ENCODE measurements around the gene SLC39A8. TPM values are rescaled to one million over a fixed set of nuclear protein-coding genes. Genes with fewer than 3 reads are reported as not detected.

Gene SLC39A8
- total and polyA plus RNA-seq, 9 of the 15 experiments (the other 6 are each of a cell fraction or from before 2014, with no cell fraction given): 8.2 to 30.3 (median 25.0) TPM

GRCh38 chr4:102344954-102345794 is at the start of gene SLC39A8 (continued):
- TF ChIP-seq BCLAF1 (IDR thresholded peaks at IDR 0.05; ENCODE audit: borderline replicate concordance in 1 of 2, control insufficient read depth in 1 of 2, low read depth in 2 of 2, low read length in 1 of 2): 0 out of 4 replicates have a peak, but pooled peaks of 1 of the 2 experiments have one; percentile 32

GRCh38 chr4:102392033-102392744 is 46.9 kb upstream of the SLC39A8 start:
- no peak for FAIRE-seq
- in situ Hi-C loops (cut with MboI) (no loop called here), intact Hi-C loops (cut with micrococcal nuclease) (no loop called here)
- H3K4me3 ChIP-seq: no peak overlapping the region
- H3K79me2 ChIP-seq (ENCODE audit: control insufficient read depth, insufficient read depth, low read length): no peaks in the 10 kb centered on the region
- ATAC-seq: no peak
- H2AFZ ChIP-seq (ENCODE audit: low read depth, low read length): no peak overlapping the region
- no peak overlapping the region for H3K4me2 ChIP-seq (ENCODE audit: insufficient read depth, low read length)
- H3K9ac ChIP-seq (ENCODE audit: insufficient read depth in 1 of 2, low read depth in 2 of 2, low read length in 2 of 2): no peak overlapping the region
- no peaks in the 10 kb centered on the region for H3K4me1 ChIP-seq (replicated peaks in 1 of 2; ENCODE audit: control insufficient read depth in 2 of 2, insufficient read depth in 2 of 2, low read length in 2 of 2)
- WGBS (ENCODE audit: insufficient coverage, low coverage, missing lambda C conversion rate): 4% methylated on average over 4 of the region's 4 CpGs
- H3K27ac ChIP-seq (ENCODE audit: extremely low read depth, low read depth, low read length): no peak overlapping the region
- CTCF ChIA-PET (ENCODE audit: low intra/inter-chr PET ratio): no interaction called here
- no peaks in the 10 kb centered on the region for H3K36me3 ChIP-seq (ENCODE audit: control insufficient read depth, insufficient read depth, low read length)
- no peaks in the 10 kb centered on the region for H3K27me3 ChIP-seq (ENCODE audit: control insufficient read depth in 2 of 2, insufficient read depth in 2 of 2, low read length in 2 of 2)
- H3K9me3 ChIP-seq (replicated peaks; ENCODE audit: control insufficient read depth, insufficient read depth, low read depth, low read length): no peaks in the 10 kb centered on the region
- no peak for DNase-seq (ENCODE audit: extremely low read depth in 1 of 4, low spot score in 3 of 4)
- H3K9me1 ChIP-seq (ENCODE audit: control insufficient read depth, insufficient read depth, low read length): no peaks in the 10 kb centered on the region
- POLR2A ChIA-PET: no interaction called here
- no peaks in the 10 kb centered on the region for H4K20me1 ChIP-seq (replicated peaks; ENCODE audit: control insufficient read depth, insufficient read depth, low read length)
- BruUV-seq (replicated peaks): no TSS peak
- TF ChIP-seq ZNF347 (CRISPR knock-in tag; IDR thresholded peaks at IDR 0.05; ENCODE audit: low read depth): no peak
- no peak for TF ChIP-seq SRSF3 (IDR thresholded peaks at IDR 0.05; ENCODE audit: insufficient read depth, low read length)
- TF ChIP-seq TAF9B (IDR thresholded peaks at IDR 0.05; ENCODE audit: partially characterized antibody): no peak
- TF ChIP-seq ZNF134 (CRISPR knock-in tag; conservative IDR thresholded peaks at IDR 0.05): no peak
- TF ChIP-seq GTF3C2 (IDR thresholded peaks at IDR 0.05; ENCODE audit: borderline replicate concordance, extremely low read depth, insufficient read length): no peak
- no peak for TF ChIP-seq RAD21 (CRISPR knock-in tag; conservative IDR thresholded peaks at IDR 0.05 in 1 of 2, IDR thresholded peaks at IDR 0.05 in 1 of 2)
- no peak for TF ChIP-seq SRSF9 (IDR thresholded peaks at IDR 0.05; ENCODE audit: borderline replicate concordance, low read depth, low read length)
- no peak for TF ChIP-seq ZNF124 (CRISPR knock-in tag; IDR thresholded peaks at IDR 0.05)
- no peak for TF ChIP-seq ZNF23 (CRISPR knock-in tag; IDR thresholded peaks at IDR 0.05)
- no peak for TF ChIP-seq MCM3 (IDR thresholded peaks at IDR 0.05)
- TF ChIP-seq PCBP1 (IDR thresholded peaks at IDR 0.05; ENCODE audit: low read depth, low read length, poor library complexity, severe bottlenecking): no peak
